MM.1S (cell line): ENCODE data around the gene TUBA4B.
"Not testable (repeated sequence)": the region's sequence is repeated elsewhere in the genome, so short reads cannot be mapped to it uniquely, and the experiment has no call there.

Experiments
- DNase-seq: peaks from one replicate; pipeline ENCODE4 v3.0.0-alpha.2; 2015
- H2AFZ ChIP-seq: fragments of 300-600 bp; sonication (generic); 2 replicates; pipeline ENCODE4 v1.6.0; 2016; ENCODE audit warnings: antibody characterized with exemption, low read length
- H3F3A ChIP-seq: fragments of 300-600 bp; sonication (generic); 2 replicates; pipeline ENCODE4 v1.6.1; 2016; ENCODE audit warnings: mild to moderate bottlenecking, antibody characterized with exemption, low read length, moderate library complexity, mixed read lengths; ENCODE audit not compliant: insufficient read depth
- H3K27ac ChIP-seq: fragments of 300-600 bp; sonication (generic); 2 replicates; pipeline ENCODE4 v1.5.1; 2016; ENCODE audit warnings: mild to moderate bottlenecking, low read length
- H3K27me3 ChIP-seq: fragments of 300-600 bp; sonication (generic); replicated peaks from 2 replicates; pipeline ENCODE4 v1.6.0; 2016; ENCODE audit warnings: low read length; ENCODE audit not compliant: insufficient read depth
- H3K36me3 ChIP-seq: fragments of 300-600 bp; sonication (generic); replicated peaks from 2 replicates; pipeline ENCODE4 v1.6.1; 2016; ENCODE audit warnings: mild to moderate bottlenecking, low read length, mixed read lengths; ENCODE audit not compliant: insufficient read depth
- H3K4me1 ChIP-seq: fragments of 300-600 bp; sonication (generic); 2 replicates; pipeline ENCODE4 v1.6.1; 2016; ENCODE audit warnings: low read length, mixed read lengths
- H3K4me2 ChIP-seq: fragments of 300-600 bp; sonication (generic); 2 replicates; pipeline ENCODE4 v1.6.0; 2016; ENCODE audit warnings: low read depth, low read length
- H3K4me3 ChIP-seq: fragments of 300-600 bp; sonication (generic); 2 replicates; pipeline ENCODE4 v1.5.1; 2016; ENCODE audit warnings: low read length, mixed read lengths
- H3K79me2 ChIP-seq: fragments of 300-600 bp; sonication (generic); 2 replicates; pipeline ENCODE4 v1.6.1; 2016; ENCODE audit warnings: mixed run types, low read length, mixed read lengths
- H3K9ac ChIP-seq: fragments of 300-600 bp; sonication (generic); 2 replicates; pipeline ENCODE4 v1.6.1; 2016; ENCODE audit warnings: low read length, mixed read lengths
- H3K9me2 ChIP-seq: fragments of 300-600 bp; sonication (generic); replicated peaks from 2 replicates; pipeline ENCODE4 v1.6.1; 2016; ENCODE audit warnings: mild to moderate bottlenecking, low read length, mixed read lengths; ENCODE audit not compliant: insufficient read depth
- H3K9me3 ChIP-seq: fragments of 300-600 bp; sonication (generic); replicated peaks from 2 replicates; pipeline ENCODE4 v1.6.1; 2016; ENCODE audit warnings: mild to moderate bottlenecking, low read length, mixed read lengths; ENCODE audit not compliant: insufficient read depth
- H4K20me1 ChIP-seq: fragments of 300-600 bp; sonication (generic); 2 replicates; pipeline ENCODE4 v1.6.1; 2016; ENCODE audit warnings: mild to moderate bottlenecking, low read length, moderate library complexity, mixed read lengths; ENCODE audit not compliant: insufficient read depth
- CTCF ChIP-seq: fragments of 300-600 bp; sonication (generic); IDR thresholded peaks from 2 replicates; pipeline ENCODE4 v1.5.1; 2016; ENCODE audit warnings: antibody characterized with exemption, low read length, mixed read lengths
- EZH2 ChIP-seq: fragments of 300-600 bp; sonication (generic); optimal IDR thresholded peaks from 2 replicates; pipeline ENCODE3; 2017; ENCODE audit warnings: low read depth, mild to moderate bottlenecking, antibody characterized with exemption, low read length, mixed read lengths
- EZH2phosphoT487 ChIP-seq: fragments of 300-600 bp; sonication (generic); IDR thresholded peaks from 2 replicates; pipeline ENCODE4 v1.6.1; 2018; ENCODE audit warnings: antibody characterized with exemption, low read length

TUBA4B gene

GRCh38 chr2:219308142-219309101 is 55.4 kb downstream of the TUBA4B start:
- no peaks in the 10 kb centered on the region for H3K4me1 ChIP-seq
- no peak overlapping the region for H3K4me3 ChIP-seq
- no peaks in the 10 kb centered on the region for H4K20me1 ChIP-seq
- DNase-seq: peak; percentile 64
- no peak overlapping the region for H3K9ac ChIP-seq
- H3K27me3 ChIP-seq: peaks cover 57% of the 10 kb centered on the region
- H3K79me2 ChIP-seq: no peaks in the 10 kb centered on the region
- H2AFZ ChIP-seq: no peak overlapping the region
- no peaks in the 10 kb centered on the region for H3K9me3 ChIP-seq
- no peak overlapping the region for H3K4me2 ChIP-seq
- H3F3A ChIP-seq: no peaks in the 10 kb centered on the region
- TF ChIP-seq CTCF: no peak
- H3K9me2 ChIP-seq: no peaks in the 10 kb centered on the region
- no peak overlapping the region for H3K27ac ChIP-seq
- no peaks in the 10 kb centered on the region for H3K36me3 ChIP-seq

GRCh38 chr2:219309278-219309677 is 56.2 kb downstream of the TUBA4B start, which contains the start of gene PTPRN:
Gene PTPRN (minus strand): TSS chr2:219309401. CDS start chr2:219309332, 69 bp downstream.
- no peak within 1 kb of the TSS for H3K4me3 ChIP-seq
- peaks cover 49% of the 10 kb centered on the region for H3K27me3 ChIP-seq
- no peak for TF ChIP-seq EZH2
- no peak for TF ChIP-seq CTCF
- TF ChIP-seq EZH2phosphoT487: no peak
- H3K27ac ChIP-seq: no peak within 1 kb of the TSS
- H3F3A ChIP-seq: no peaks in the 10 kb centered on the region
- no peak within 1 kb of the TSS for H3K9ac ChIP-seq
- H2AFZ ChIP-seq: no peak within 1 kb of the TSS
- H3K9me3 ChIP-seq: no peaks in the 10 kb centered on the region
- no peaks in the 10 kb centered on the region for H3K9me2 ChIP-seq
- H3K79me2 ChIP-seq: no peaks in the 10 kb centered on the region
- H3K36me3 ChIP-seq: no peaks in the 10 kb centered on the region
- no peaks in the 10 kb centered on the region for H4K20me1 ChIP-seq
- H3K4me2 ChIP-seq: no peak within 1 kb of the TSS
- H3K4me1 ChIP-seq: no peaks in the 10 kb centered on the region
- no peak for DNase-seq

GRCh38 chr2:219312683-219313263 is 59.7 kb downstream of the TUBA4B start:
- H3K4me1 ChIP-seq, H4K20me1 ChIP-seq, H3F3A ChIP-seq, H3K79me2 ChIP-seq, H3K27ac ChIP-seq, H3K4me2 ChIP-seq, H3K9me3 ChIP-seq, DNase-seq, H2AFZ ChIP-seq, H3K4me3 ChIP-seq, H3K9me2 ChIP-seq, H3K9ac ChIP-seq, H3K36me3 ChIP-seq: not testable (repeated sequence)
- H3K27me3 ChIP-seq: peaks cover 26% of the 10 kb centered on the region
